ENCODE data around the gene PDCD1. TPM values are rescaled to one million over a fixed set of nuclear protein-coding genes. Genes with fewer than 3 reads are reported as not detected.
"Not testable (repeated sequence)": the region's sequence is repeated elsewhere in the genome, so short reads cannot be mapped to it uniquely, and the experiment has no call there.

PDCD1 gene
- not detected in 2 replicates for total RNA-seq (2014; rRNA removed; shearing (Covaris generic))

DNA sequence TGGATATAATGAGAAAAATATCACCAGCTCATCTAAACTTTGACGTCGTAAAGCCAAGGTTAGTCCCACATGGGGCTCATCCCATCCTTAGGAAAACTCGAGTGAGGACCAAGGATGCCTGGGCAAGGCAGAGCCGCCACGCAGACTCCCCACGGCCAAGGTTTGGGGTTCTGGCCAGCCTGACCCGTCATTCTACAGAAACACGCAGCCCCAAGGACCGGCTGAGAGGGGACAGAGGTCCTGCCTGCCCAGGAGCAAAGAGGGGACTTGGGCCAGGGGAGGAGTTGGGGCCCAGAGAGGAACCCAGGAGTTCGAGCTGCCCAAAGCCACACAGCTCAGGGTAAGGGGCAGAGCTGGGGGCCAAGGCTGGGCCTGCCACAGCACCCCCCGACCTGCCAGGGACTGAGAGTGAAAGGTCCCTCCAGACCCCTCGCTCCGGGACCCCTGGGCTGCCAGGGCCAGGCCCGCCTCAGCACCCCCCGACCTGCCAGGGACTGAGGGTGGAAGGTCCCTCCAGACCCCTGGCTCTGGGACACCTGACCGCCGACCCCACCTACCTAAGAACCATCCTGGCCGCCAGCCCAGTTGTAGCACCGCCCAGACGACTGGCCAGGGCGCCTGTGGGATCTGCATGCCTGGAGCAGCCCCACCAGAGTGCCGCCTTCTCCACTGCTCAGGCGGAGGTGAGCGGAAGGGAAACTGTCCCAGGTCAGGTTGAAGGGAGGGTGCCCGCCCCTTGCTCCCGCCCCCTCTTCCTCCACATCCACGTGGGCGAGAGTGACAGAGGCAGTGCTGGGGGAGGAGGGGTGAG lies at the start of gene PDCD1:
Gene PDCD1, minus strand, starts transcription at position 689 of the 811 bp plus-strand sequence. Its CDS starts 56 bp downstream, at position 633.
- no peak for DNase-seq (ENCODE audit: low read depth)

- not testable (repeated sequence) for DNase-seq (ENCODE audit: low read depth)
These were observed 49.1 kb upstream of the PDCD1 start for GRCh38 chr2:241907831-241908230.

DNA sequence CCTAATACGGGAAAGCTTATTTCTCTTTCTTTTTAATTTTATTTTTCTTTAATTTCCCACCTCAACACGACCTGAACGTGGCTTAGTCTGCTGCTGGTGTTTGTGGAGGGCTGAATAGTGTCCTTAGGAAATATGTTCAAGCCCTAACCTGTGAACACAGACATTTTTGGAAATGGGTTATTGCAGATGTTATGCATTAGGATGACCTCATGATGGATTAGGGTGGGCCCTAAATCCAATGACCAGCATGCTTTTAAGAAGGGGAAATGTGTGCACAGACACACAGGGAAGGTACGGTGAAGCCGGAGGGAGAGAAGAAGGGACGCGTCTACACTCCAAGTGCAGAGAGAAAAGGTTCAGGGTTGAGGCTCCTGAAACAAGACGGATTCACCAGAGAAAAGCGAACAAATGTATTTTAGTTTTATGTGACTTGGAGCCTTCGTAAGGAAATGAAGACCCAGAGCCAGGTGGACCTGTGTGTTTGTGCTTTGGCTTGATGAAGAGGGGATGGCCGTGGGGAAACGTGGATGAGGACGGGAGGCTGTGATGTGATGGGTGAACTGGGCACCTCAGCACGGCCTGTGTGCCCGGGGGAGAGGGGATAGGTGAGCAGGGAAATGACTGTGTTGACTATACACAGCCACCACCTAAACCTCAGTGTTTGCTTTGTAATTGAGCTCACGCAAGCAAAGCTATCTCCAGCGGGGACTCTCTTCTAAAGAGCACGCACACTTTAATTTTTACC lies 48.3 kb upstream of the PDCD1 start:
- DNase-seq (ENCODE audit: low read depth), result no peak

- DNase-seq (ENCODE audit: low read depth), result not testable (repeated sequence)
These were observed 47.7 kb upstream of the PDCD1 start for GRCh38 chr2:241906378-241906770.

DNA sequence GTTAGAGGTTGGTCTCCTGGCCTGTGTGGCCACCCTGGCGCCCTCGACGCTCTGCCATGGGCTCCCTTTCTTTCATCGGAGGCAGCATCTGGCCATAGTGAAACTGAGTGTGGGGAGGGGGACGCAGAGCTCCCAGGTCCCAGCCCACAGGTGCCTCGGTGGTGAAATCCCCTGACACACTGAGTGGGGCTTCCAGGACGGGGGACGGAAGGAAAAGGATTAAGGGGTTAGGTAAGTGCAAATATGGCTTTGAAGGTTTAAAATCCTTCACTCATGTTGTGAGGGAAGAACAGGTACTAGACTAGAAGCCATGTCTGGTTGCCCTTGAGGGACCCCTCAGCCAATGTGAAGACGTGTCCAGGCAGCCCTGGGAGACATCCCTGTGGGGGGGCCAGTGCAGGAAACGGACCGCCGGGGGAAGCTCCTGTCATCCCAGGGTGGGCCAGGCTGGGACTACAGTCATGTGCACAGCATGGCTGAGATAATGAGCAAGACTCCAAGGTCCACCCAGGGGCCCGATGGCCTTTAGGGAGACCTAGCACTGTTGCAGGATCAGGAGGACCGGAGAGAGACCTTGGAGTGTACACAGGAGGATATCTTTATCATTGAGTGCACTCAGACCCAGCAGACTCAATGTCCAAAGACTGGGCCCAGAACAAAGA lies 47.2 kb upstream of the PDCD1 start:
- no peak for DNase-seq (ENCODE audit: low read depth)

GRCh38 chr2:241904791-241905710 lies 46.4 kb upstream of the PDCD1 start:
- no peak for DNase-seq (ENCODE audit: low read depth)

- no peak for DNase-seq (ENCODE audit: low read depth)
These were observed 45.5 kb upstream of the PDCD1 start for GRCh38 chr2:241904011-241904718.

DNA sequence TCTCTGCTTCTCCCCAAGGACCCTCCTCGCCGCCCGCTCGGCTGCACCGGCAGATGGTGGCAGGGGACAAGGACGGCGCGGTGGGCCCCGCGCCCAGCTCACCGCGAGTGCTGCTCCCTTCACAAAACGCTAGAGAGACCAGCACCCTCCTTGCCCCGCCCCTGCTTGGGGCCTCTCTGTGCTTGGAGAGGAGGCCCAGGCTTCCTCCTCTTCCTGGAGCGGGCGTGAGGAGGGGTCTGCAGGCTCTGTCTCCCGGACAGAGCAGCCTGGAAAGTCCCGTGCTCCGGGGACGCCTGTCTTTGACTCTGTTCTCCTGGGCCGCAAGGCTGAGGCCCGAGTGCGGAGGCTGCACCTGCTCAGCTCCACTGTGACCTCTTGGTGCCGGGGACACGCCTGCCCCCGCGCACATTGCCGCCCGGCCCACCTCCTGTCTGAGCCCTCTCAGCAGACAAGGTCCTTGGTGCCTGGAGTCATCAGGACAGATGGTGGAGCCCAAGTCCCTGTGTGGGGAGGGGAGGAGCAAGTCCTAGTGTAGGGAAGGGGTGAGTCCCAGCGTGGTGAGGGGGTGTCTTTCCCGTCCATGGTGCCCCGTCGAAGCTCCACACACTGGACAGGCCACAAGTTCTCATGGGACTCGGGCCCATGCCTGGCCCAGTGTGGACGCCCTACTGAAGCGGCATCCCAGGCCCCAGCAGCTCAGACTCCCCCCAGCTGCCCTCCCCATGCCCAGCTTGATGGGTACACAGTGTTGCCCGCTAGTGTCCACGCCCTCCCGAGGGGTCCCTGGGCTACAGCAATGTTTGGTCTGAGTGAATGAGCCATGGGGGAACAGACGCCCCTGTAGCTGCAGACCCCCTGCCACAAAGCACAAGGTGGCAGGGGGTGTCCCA lies 44.7 kb upstream of the PDCD1 start:
- DNase-seq (ENCODE audit: low read depth), result no peak

- DNase-seq (ENCODE audit: low read depth), result no peak
These were observed 43.8 kb upstream of the PDCD1 start for GRCh38 chr2:241902357-241902991.

- DNase-seq (ENCODE audit: low read depth), result no peak
These were observed 43.0 kb upstream of the PDCD1 start for GRCh38 chr2:241901500-241902351.

DNA sequence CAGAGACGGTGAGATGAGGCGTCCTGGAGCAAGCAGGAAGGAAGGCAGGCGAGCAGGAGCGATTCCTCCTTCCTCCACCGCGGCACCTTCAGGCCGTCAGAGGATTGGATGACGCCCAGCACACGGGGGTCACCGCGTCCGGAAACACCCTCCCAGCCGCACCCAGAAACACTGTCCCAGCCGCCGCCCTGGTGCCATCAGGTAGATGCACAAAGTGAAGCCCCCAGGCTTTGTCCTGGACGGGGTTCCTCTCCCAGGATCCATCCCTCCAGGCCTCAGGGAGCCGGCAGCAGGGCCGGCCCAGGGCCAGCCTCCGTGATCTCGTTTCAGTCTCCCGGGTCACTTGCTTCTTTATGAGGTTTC lies 42.3 kb upstream of the PDCD1 start:
- DNase-seq (ENCODE audit: low read depth), result no peak

- no peak for DNase-seq (ENCODE audit: low read depth)
These were observed 41.7 kb upstream of the PDCD1 start for GRCh38 chr2:241900251-241901017.

GRCh38 chr2:241898463-241899270 lies 40.0 kb upstream of the PDCD1 start:
- no peak for DNase-seq (ENCODE audit: low read depth)

- DNase-seq (ENCODE audit: low read depth), result no peak
These were observed 38.7 kb upstream of the PDCD1 start for GRCh38 chr2:241897231-241897916.

- DNase-seq (ENCODE audit: low read depth), result no peak
These were observed 38.1 kb upstream of the PDCD1 start for GRCh38 chr2:241896746-241897201.

All from Daoy (cell line).